ENCODE data around the gene DDX6. TPM values are rescaled to one million over a fixed set of nuclear protein-coding genes. Genes with fewer than 3 reads are reported as not detected.

DDX6 gene
- total and polyA plus RNA-seq, 2 of the 8 experiments (the other 6 are each of a cell fraction or from before 2014, with no cell fraction given): 29.8 to 181 TPM

- TF ChIP-seq CHD7 (IDR thresholded peaks at IDR 0.05; ENCODE audit: insufficient replicate concordance, low read length) (no peak), CTCF (IDR thresholded peaks at IDR 0.05; ENCODE audit: control extremely low read depth in 1 of 3, insufficient read depth in 1 of 3, low read depth in 1 of 3, low read length in 3 of 3) (no peak), SIRT6 (IDR thresholded peaks at IDR 0.05; ENCODE audit: low read length) (no peak)
Observed at GRCh38 chr11:118818130-118818529, 27.2 kb upstream of the DDX6 start (continued).
